HEK293 (cell line): ENCODE measurements around the gene JTB.

Source experiments
- ATF2 ChIP-seq: fragments of 450-650 bp; formaldehyde crosslinking; IDR thresholded peaks from 2 replicates; pipeline ENCODE4 v1.5.1; 2016; ENCODE audit warnings: missing biosample characterization, missing genetic modification characterization, low read depth
- BCL11A ChIP-seq: fragments of 450-650 bp; formaldehyde crosslinking; IDR thresholded peaks from 2 replicates; pipeline ENCODE4 v1.5.1; 2016; ENCODE audit warnings: low read depth, missing biosample characterization, missing genetic modification characterization
- CTCF ChIP-seq: fragments of 450-650 bp; formaldehyde crosslinking; IDR thresholded peaks from 2 replicates; pipeline ENCODE4 v1.5.1; 2016; ENCODE audit warnings: missing biosample characterization, missing genetic modification characterization
- ZBTB26 ChIP-seq: fragments of 450-650 bp; formaldehyde crosslinking; optimal IDR thresholded peaks from 2 replicates; pipeline ENCODE3; 2016; ENCODE audit warnings: missing biosample characterization, mild to moderate bottlenecking, missing genetic modification characterization
- ZFP37 ChIP-seq: fragments of 450-650 bp; formaldehyde crosslinking; IDR thresholded peaks from 2 replicates; pipeline ENCODE4 v1.5.1; 2016; ENCODE audit warnings: missing biosample characterization, missing genetic modification characterization
- ZNF292 ChIP-seq: fragments of 450-650 bp; formaldehyde crosslinking; IDR thresholded peaks from 2 replicates; pipeline ENCODE4 v1.5.1; 2016; ENCODE audit warnings: low read depth, missing biosample characterization, missing genetic modification characterization, borderline replicate concordance
- ZNF341 ChIP-seq: fragments of 450-650 bp; formaldehyde crosslinking; IDR thresholded peaks from 2 replicates; pipeline ENCODE4; 2016; ENCODE audit warnings: low read depth, missing biosample characterization, missing genetic modification characterization
- ZNF398 ChIP-seq: fragments of 450-650 bp; formaldehyde crosslinking; IDR thresholded peaks from 2 replicates; pipeline ENCODE4 v1.5.1; 2017; ENCODE audit warnings: missing biosample characterization, missing genetic modification characterization
- ZNF423 ChIP-seq: fragments of 450-650 bp; formaldehyde crosslinking; IDR thresholded peaks from 2 replicates; pipeline ENCODE4 v1.5.1; 2016; ENCODE audit warnings: missing biosample characterization, missing genetic modification characterization
- ZNF433 ChIP-seq: fragments of 450-650 bp; formaldehyde crosslinking; IDR thresholded peaks from 2 replicates; pipeline ENCODE4 v1.5.1; 2016; ENCODE audit warnings: missing biosample characterization, missing genetic modification characterization, low read depth
- TF ChIP-seq, protein P1 (sequence below): fragments of 450-650 bp; formaldehyde crosslinking; IDR thresholded peaks from 2 replicates; pipeline ENCODE4; 2016; ENCODE audit warnings: missing biosample characterization, missing genetic modification characterization
- TF ChIP-seq, protein P2 (sequence below): fragments of 450-650 bp; formaldehyde crosslinking; IDR thresholded peaks from 2 replicates; pipeline ENCODE4 v1.5.1; 2016; ENCODE audit warnings: missing biosample characterization, missing genetic modification characterization

GRCh38 chr1:153984123-153984894 is 6.8 kb upstream of the JTB start:
- TF ChIP-seq, protein P1, sequence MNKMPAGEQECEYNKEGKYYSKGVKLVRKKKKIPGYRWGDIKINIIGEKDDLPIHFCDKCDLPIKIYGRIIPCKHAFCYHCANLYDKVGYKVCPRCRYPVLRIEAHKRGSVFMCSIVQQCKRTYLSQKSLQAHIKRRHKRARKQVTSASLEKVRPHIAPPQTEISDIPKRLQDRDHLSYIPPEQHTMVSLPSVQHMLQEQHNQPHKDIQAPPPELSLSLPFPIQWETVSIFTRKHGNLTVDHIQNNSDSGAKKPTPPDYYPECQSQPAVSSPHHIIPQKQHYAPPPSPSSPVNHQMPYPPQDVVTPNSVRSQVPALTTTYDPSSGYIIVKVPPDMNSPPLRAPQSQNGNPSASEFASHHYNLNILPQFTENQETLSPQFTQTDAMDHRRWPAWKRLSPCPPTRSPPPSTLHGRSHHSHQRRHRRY = no peak
- TF ChIP-seq ZNF433 (tag by site-specific recombination) = no peak
- TF ChIP-seq ZFP37 (tag by site-specific recombination) = no peak
- TF ChIP-seq ZNF398 (tag by site-specific recombination) = no peak
- TF ChIP-seq ATF2 (tag by site-specific recombination) = no peak
- TF ChIP-seq CTCF (tag by site-specific recombination) = no peak
- TF ChIP-seq BCL11A (tag by site-specific recombination) = no peak
- TF ChIP-seq ZNF341 (tag by site-specific recombination) = no peak
- TF ChIP-seq ZNF423 = no peak
- TF ChIP-seq, protein P2, sequence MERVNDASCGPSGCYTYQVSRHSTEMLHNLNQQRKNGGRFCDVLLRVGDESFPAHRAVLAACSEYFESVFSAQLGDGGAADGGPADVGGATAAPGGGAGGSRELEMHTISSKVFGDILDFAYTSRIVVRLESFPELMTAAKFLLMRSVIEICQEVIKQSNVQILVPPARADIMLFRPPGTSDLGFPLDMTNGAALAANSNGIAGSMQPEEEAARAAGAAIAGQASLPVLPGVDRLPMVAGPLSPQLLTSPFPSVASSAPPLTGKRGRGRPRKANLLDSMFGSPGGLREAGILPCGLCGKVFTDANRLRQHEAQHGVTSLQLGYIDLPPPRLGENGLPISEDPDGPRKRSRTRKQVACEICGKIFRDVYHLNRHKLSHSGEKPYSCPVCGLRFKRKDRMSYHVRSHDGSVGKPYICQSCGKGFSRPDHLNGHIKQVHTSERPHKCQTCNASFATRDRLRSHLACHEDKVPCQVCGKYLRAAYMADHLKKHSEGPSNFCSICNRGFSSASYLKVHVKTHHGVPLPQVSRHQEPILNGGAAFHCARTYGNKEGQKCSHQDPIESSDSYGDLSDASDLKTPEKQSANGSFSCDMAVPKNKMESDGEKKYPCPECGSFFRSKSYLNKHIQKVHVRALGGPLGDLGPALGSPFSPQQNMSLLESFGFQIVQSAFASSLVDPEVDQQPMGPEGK = no peak
- TF ChIP-seq ZNF292 (tag by site-specific recombination) = no peak
- TF ChIP-seq ZBTB26 (tag by site-specific recombination) = no peak
